ENCODE results near the gene KSR2.
A peak's percentile ranks its signal among the peaks of the same experiment; 100 is the strongest.

KSR2 gene

DNA sequence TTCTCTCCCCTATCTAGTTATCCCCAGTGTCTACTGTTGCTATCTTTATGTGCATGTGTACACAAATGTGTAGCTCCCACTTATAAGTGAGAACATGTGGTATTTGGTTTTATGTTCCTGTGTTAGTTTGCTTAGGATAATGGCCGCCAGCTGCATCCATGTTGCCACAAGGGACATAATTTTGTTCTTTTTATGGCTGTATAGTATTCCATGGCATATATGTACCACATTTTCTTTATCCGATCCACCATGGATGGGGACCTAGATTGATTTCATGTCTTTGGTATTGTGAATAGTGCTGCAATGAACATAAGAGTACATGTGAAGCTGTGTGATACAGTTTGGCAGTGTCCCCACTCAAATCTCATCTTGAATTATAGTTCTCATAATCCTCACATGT, 218.1 kb downstream of the KSR2 start:
- CTCF ChIA-PET, result interaction anchor here (0.6 kb wide), 1 partner anchor 445 kb away, joined by 3 read pairs; no protein-coding TSS in a partner anchor
- Histone ChIP-seq H3K9me3 (ENCODE audit: control insufficient read depth, insufficient read depth, low read depth, low read length) (no peaks in the 10 kb centered on the region), H3K36me3 (ENCODE audit: control insufficient read depth in 2 of 2, insufficient read depth in 1 of 2, low read length in 2 of 2) (no peaks in the 10 kb centered on the region), H3K4me3 (ENCODE audit: low read depth, low read length) (no peak overlapping the region), H3K27ac (ENCODE audit: extremely low read depth, low read depth, low read length) (no peak overlapping the region), H3K4me1 (ENCODE audit: control insufficient read depth, insufficient read depth, low read length) (no peaks in the 10 kb centered on the region)
- TF ChIP-seq ZNF146 (tag by site-specific recombination; IDR thresholded peaks at IDR 0.05), result peak; percentile 54
- TF ChIP-seq, protein P1, sequence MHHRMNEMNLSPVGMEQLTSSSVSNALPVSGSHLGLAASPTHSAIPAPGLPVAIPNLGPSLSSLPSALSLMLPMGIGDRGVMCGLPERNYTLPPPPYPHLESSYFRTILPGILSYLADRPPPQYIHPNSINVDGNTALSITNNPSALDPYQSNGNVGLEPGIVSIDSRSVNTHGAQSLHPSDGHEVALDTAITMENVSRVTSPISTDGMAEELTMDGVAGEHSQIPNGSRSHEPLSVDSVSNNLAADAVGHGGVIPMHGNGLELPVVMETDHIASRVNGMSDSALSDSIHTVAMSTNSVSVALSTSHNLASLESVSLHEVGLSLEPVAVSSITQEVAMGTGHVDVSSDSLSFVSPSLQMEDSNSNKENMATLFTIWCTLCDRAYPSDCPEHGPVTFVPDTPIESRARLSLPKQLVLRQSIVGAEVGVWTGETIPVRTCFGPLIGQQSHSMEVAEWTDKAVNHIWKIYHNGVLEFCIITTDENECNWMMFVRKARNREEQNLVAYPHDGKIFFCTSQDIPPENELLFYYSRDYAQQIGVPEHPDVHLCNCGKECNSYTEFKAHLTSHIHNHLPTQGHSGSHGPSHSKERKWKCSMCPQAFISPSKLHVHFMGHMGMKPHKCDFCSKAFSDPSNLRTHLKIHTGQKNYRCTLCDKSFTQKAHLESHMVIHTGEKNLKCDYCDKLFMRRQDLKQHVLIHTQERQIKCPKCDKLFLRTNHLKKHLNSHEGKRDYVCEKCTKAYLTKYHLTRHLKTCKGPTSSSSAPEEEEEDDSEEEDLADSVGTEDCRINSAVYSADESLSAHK (tag by site-specific recombination; IDR thresholded peaks at IDR 0.05), result no peak
- TF ChIP-seq ZNF394 (tag by site-specific recombination; IDR thresholded peaks at IDR 0.05; ENCODE audit: borderline replicate concordance), result no peak
- TF ChIP-seq, protein P2, sequence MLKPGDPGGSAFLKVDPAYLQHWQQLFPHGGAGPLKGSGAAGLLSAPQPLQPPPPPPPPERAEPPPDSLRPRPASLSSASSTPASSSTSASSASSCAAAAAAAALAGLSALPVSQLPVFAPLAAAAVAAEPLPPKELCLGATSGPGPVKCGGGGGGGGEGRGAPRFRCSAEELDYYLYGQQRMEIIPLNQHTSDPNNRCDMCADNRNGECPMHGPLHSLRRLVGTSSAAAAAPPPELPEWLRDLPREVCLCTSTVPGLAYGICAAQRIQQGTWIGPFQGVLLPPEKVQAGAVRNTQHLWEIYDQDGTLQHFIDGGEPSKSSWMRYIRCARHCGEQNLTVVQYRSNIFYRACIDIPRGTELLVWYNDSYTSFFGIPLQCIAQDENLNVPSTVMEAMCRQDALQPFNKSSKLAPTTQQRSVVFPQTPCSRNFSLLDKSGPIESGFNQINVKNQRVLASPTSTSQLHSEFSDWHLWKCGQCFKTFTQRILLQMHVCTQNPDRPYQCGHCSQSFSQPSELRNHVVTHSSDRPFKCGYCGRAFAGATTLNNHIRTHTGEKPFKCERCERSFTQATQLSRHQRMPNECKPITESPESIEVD (tag by site-specific recombination; IDR thresholded peaks at IDR 0.05), result no peak
- POLR2A ChIA-PET, result no interaction called here

DNA sequence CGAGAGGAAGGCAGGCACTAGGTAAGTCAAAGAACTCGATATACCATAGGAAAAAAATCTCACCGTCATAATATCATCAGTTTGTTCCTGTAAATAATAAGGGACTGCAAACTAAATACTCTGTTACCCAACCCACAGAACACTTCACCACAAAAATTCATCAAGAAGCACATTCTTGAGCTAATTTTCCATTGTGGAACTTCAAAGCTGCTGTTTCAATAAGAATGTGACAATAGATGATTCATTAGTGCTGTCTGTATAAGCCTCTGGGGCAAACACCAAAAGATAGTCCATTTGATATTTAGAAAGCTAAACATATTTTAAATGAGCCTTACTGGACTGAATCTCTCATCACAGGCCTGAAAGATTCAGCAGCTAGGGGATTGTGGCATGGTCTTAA, 219.4 kb downstream of the KSR2 start:
- Histone ChIP-seq H3K9me3 (ENCODE audit: control insufficient read depth, insufficient read depth, low read depth, low read length) (no peaks in the 10 kb centered on the region), H3K36me3 (ENCODE audit: control insufficient read depth in 2 of 2, insufficient read depth in 1 of 2, low read length in 2 of 2) (no peaks in the 10 kb centered on the region), H3K4me1 (ENCODE audit: control insufficient read depth, insufficient read depth, low read length) (no peaks in the 10 kb centered on the region), H3K4me3 (ENCODE audit: low read depth, low read length) (no peak overlapping the region), H3K27ac (ENCODE audit: extremely low read depth, low read depth, low read length) (no peak overlapping the region)
- POLR2A ChIA-PET, result no interaction called here
- CTCF ChIA-PET, result no interaction called here
- TF ChIP-seq, protein P3, sequence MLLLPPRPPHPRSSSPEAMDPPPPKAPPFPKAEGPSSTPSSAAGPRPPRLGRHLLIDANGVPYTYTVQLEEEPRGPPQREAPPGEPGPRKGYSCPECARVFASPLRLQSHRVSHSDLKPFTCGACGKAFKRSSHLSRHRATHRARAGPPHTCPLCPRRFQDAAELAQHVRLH (tag by site-specific recombination; IDR thresholded peaks at IDR 0.05), result no peak
- TF ChIP-seq, protein P4, sequence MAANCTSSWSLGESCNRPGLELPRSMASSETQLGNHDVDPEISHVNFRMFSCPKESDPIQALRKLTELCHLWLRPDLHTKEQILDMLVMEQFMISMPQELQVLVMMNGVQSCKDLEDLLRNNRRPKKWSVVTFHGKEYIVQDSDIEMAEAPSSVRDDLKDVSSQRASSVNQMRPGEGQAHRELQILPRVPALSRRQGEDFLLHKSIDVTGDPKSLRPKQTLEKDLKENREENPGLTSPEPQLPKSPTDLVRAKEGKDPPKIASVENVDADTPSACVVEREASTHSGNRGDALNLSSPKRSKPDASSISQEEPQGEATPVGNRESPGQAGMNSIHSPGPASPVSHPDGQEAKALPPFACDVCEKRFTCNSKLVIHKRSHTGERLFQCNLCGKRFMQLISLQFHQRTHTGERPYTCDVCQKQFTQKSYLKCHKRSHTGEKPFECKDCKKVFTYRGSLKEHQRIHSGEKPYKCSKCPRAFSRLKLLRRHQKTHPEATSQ (tag by site-specific recombination; IDR thresholded peaks at IDR 0.05), result no peak
- TF ChIP-seq ZBTB7A (tag by site-specific recombination; IDR thresholded peaks at IDR 0.05; ENCODE audit: low read depth), result no peak
- no peak for TF ChIP-seq ZNF768 (tag by site-specific recombination; IDR thresholded peaks at IDR 0.05)
- TF ChIP-seq, protein P5, sequence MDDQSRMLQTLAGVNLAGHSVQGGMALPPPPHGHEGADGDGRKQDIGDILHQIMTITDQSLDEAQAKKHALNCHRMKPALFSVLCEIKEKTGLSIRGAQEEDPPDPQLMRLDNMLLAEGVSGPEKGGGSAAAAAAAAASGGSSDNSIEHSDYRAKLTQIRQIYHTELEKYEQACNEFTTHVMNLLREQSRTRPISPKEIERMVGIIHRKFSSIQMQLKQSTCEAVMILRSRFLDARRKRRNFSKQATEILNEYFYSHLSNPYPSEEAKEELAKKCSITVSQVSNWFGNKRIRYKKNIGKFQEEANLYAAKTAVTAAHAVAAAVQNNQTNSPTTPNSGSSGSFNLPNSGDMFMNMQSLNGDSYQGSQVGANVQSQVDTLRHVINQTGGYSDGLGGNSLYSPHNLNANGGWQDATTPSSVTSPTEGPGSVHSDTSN (CRISPR knock-in tag; IDR thresholded peaks at IDR 0.05), result no peak
- no peak for TF ChIP-seq ZNF701 (tag by site-specific recombination; IDR thresholded peaks at IDR 0.05)
- TF ChIP-seq, protein P6, sequence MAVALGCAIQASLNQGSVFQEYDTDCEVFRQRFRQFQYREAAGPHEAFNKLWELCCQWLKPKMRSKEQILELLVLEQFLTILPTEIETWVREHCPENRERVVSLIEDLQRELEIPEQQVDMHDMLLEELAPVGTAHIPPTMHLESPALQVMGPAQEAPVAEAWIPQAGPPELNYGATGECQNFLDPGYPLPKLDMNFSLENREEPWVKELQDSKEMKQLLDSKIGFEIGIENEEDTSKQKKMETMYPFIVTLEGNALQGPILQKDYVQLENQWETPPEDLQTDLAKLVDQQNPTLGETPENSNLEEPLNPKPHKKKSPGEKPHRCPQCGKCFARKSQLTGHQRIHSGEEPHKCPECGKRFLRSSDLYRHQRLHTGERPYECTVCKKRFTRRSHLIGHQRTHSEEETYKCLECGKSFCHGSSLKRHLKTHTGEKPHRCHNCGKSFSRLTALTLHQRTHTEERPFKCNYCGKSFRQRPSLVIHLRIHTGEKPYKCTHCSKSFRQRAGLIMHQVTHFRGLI (tag by site-specific recombination; IDR thresholded peaks at IDR 0.05), result no peak
- TF ChIP-seq, protein P7, sequence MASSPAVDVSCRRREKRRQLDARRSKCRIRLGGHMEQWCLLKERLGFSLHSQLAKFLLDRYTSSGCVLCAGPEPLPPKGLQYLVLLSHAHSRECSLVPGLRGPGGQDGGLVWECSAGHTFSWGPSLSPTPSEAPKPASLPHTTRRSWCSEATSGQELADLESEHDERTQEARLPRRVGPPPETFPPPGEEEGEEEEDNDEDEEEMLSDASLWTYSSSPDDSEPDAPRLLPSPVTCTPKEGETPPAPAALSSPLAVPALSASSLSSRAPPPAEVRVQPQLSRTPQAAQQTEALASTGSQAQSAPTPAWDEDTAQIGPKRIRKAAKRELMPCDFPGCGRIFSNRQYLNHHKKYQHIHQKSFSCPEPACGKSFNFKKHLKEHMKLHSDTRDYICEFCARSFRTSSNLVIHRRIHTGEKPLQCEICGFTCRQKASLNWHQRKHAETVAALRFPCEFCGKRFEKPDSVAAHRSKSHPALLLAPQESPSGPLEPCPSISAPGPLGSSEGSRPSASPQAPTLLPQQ (tag by site-specific recombination; IDR thresholded peaks at IDR 0.05), result no peak
- no peak for TF ChIP-seq ZNF274 (IDR thresholded peaks at IDR 0.05; ENCODE audit: low read length)
- TF ChIP-seq ZNF274 (tag by site-specific recombination; IDR thresholded peaks at IDR 0.05; ENCODE audit: borderline replicate concordance), result no peak
- TF ChIP-seq TCF7L2 (IDR thresholded peaks at IDR 0.05; ENCODE audit: borderline replicate concordance, low read depth, low read length), result no peak
- no peak for TF ChIP-seq ZNF19 (tag by site-specific recombination; IDR thresholded peaks at IDR 0.05; ENCODE audit: low read depth)
- TF ChIP-seq ZNF366 (tag by site-specific recombination; conservative IDR thresholded peaks at IDR 0.05), result no peak
- TF ChIP-seq, protein P8, sequence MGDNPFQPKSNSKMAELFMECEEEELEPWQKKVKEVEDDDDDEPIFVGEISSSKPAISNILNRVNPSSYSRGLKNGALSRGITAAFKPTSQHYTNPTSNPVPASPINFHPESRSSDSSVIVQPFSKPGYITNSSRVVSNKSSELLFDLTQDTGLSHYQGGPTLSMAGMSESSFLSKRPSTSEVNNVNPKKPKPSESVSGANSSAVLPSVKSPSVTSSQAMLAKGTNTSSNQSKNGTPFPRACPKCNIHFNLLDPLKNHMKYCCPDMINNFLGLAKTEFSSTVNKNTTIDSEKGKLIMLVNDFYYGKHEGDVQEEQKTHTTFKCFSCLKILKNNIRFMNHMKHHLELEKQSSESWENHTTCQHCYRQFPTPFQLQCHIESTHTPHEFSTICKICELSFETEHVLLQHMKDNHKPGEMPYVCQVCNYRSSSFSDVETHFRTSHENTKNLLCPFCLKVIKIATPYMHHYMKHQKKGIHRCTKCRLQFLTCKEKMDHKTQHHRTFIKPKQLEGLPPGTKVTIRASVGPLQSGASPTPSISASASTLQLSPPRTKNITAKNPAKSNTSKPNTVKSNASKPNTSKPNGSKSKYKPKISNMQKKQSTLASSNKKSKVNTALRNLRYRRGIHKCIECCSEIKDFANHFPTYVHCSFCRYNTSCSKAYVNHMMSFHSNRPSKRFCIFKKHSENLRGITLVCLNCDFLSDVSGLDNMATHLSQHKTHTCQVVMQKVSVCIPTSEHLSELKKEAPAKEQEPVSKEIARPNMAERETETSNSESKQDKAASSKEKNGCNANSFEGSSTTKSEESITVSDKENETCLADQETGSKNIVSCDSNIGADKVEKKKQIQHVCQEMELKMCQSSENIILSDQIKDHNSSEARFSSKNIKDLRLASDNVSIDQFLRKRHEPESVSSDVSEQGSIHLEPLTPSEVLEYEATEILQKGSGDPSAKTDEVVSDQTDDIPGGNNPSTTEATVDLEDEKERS (tag by site-specific recombination; IDR thresholded peaks at IDR 0.05), result no peak
- no peak for TF ChIP-seq ZNF214 (tag by site-specific recombination; IDR thresholded peaks at IDR 0.05; ENCODE audit: borderline replicate concordance)
- TF ChIP-seq ZNF416 (tag by site-specific recombination; IDR thresholded peaks at IDR 0.05), result no peak
- TF ChIP-seq ZSCAN16 (tag by site-specific recombination; IDR thresholded peaks at IDR 0.05), result no peak
- no peak for TF ChIP-seq ZNF654 (tag by site-specific recombination; IDR thresholded peaks at IDR 0.05; ENCODE audit: low read depth)

All from HEK293 (cell line).